Fibroblast of lung (primary cell): ENCODE data around the gene PHOSPHO2. TPM values are rescaled to one million over a fixed set of nuclear protein-coding genes. Genes with fewer than 3 reads are reported as not detected.

ENCODE experiments used
- DNase-seq, 2 donors: peaks; one replicate each; pipeline versions ENCODE4 v3.0.0 to v3.0.0-alpha.2; 2010; ENCODE audit warnings: low read depth in 2 of 2
- H2AFZ ChIP-seq: 2 replicates; pipeline ENCODE4 v1.5.1; 2012; ENCODE audit warnings: low read length, control low read depth, inconsistent platforms
- H3K27ac ChIP-seq: 2 replicates; pipeline ENCODE4 v1.5.1; 2011; ENCODE audit warnings: low read length, control low read depth; ENCODE audit not compliant: insufficient read depth
- H3K27me3 ChIP-seq: 2 replicates; pipeline ENCODE4 v1.5.1; 2011; ENCODE audit warnings: mild to moderate bottlenecking, low read length; ENCODE audit not compliant: control insufficient read depth, insufficient read depth
- H3K36me3 ChIP-seq: 2 replicates; pipeline ENCODE4 v1.5.1; 2011; ENCODE audit warnings: low read length; ENCODE audit not compliant: control insufficient read depth, insufficient read depth
- H3K4me1 ChIP-seq: 2 replicates; pipeline ENCODE4 v1.5.1; 2011; ENCODE audit warnings: low read length; ENCODE audit not compliant: control insufficient read depth, insufficient read depth; ENCODE audit errors: extremely low read depth
- H3K4me2 ChIP-seq: 2 replicates; pipeline ENCODE4 v1.5.1; 2011; ENCODE audit warnings: low read length, control low read depth; ENCODE audit not compliant: insufficient read depth; ENCODE audit errors: extremely low read depth
- H3K4me3 ChIP-seq, 4 experiments: fragments of 200-600 bp in 1 of 4; sonication (generic) in 1 of 4; replicated peaks in 1 of 4; 2 replicates each; pipeline ENCODE4 v1.5.1; 2011 to 2016; ENCODE audit warnings: low read length in 4 of 4, low read depth in 3 of 4, mild to moderate bottlenecking in 3 of 4, control low read depth in 2 of 4, inconsistent platforms in 1 of 4, mixed read lengths in 1 of 4; ENCODE audit not compliant: insufficient read depth in 1 of 4; ENCODE audit errors: control extremely low read depth in 1 of 4
- H3K79me2 ChIP-seq: 2 replicates; pipeline ENCODE4 v1.5.1; 2012; ENCODE audit warnings: mild to moderate bottlenecking, low read length, inconsistent platforms; ENCODE audit not compliant: control insufficient read depth, insufficient read depth
- H3K9ac ChIP-seq: 2 replicates; pipeline ENCODE4 v1.5.1; 2011; ENCODE audit warnings: mild to moderate bottlenecking, low read length, control low read depth; ENCODE audit not compliant: insufficient read depth
- H3K9me3 ChIP-seq: 2 replicates; pipeline ENCODE4 v1.5.1; 2012; ENCODE audit warnings: low read depth, low read length; ENCODE audit not compliant: control insufficient read depth, insufficient read depth
- H4K20me1 ChIP-seq: 2 replicates; pipeline ENCODE4 v1.5.1; 2011; ENCODE audit warnings: low read length; ENCODE audit not compliant: control insufficient read depth, insufficient read depth; ENCODE audit errors: extremely low read depth
- CTCF ChIP-seq, 2 donors: IDR thresholded peaks in 1 of 2; conservative IDR thresholded peaks in 1 of 2; 1 replicate in 1 of 2; 2 replicates in 1 of 2; pipeline ENCODE4 v1.5.1; 2011 to 2012; ENCODE audit warnings: low read length in 2 of 2, control low read depth in 1 of 2, inconsistent platforms in 1 of 2, low read depth in 1 of 2, mild to moderate bottlenecking in 1 of 2
- EZH2 ChIP-seq: IDR thresholded peaks from 2 replicates; pipeline ENCODE4 v1.5.1; 2012; ENCODE audit warnings: low read length, control low read depth, mild to moderate bottlenecking; ENCODE audit errors: missing control alignments
- polyA plus RNA-seq, 2 donors: library from polyadenylated mRNA; depleted of rRNA in 1 of 2; stranded (reverse) in 1 of 2; unstranded in 1 of 2; fragments of >200 nt; gene quantifications; 2 replicates each; pipeline ENCODE4 v1.2.1, GENCODE V29; 2011 to 2012; ENCODE audit warnings: missing spikeins in 1 of 2
- total RNA-seq: library from RNA; depleted of rRNA; stranded (reverse); fragments of >200 nt; gene quantifications from 2 replicates; pipeline ENCODE4 v1.2.1, GENCODE V29; 2014

The PHOSPHO2 gene
- total and polyA plus RNA-seq, 2 donors (not counting 1 experiment from before 2014, with no cell fraction given): 2.8 to 5.4 TPM

- H3K4me1 ChIP-seq: peaks cover 13% of the 10 kb centered on the region
- H3K79me2 ChIP-seq: no peaks in the 10 kb centered on the region
- no peaks in the 10 kb centered on the region for H3K9me3 ChIP-seq
- H3K27ac ChIP-seq: no peak overlapping the region
- no peak overlapping the region for H2AFZ ChIP-seq
- H3K36me3 ChIP-seq: no peaks in the 10 kb centered on the region
- no peaks in the 10 kb centered on the region for H3K27me3 ChIP-seq
- H3K4me2 ChIP-seq: no peak overlapping the region
- DNase-seq: no peak
- no peak for TF ChIP-seq EZH2
- no peak for TF ChIP-seq CTCF (conservative IDR thresholded peaks at IDR 0.05 in 1 of 2, IDR thresholded peaks at IDR 0.05 in 1 of 2; ENCODE audit: low read depth in 1 of 2, low read length in 2 of 2)
- H3K4me3 ChIP-seq: no peak overlapping the region
- no peak overlapping the region for H3K9ac ChIP-seq
- H4K20me1 ChIP-seq: no peaks in the 10 kb centered on the region
Measured at GRCh38 chr2:169711751-169712509, 17.7 kb downstream of the PHOSPHO2 start.

GRCh38 chr2:169712791-169713227 is 18.5 kb downstream of the PHOSPHO2 start:
- no peaks in the 10 kb centered on the region for H3K27me3 ChIP-seq
- no peaks in the 10 kb centered on the region for H3K79me2 ChIP-seq
- no peak overlapping the region for H3K9ac ChIP-seq
- H3K4me2 ChIP-seq: no peak overlapping the region
- no peak for TF ChIP-seq EZH2
- TF ChIP-seq CTCF (conservative IDR thresholded peaks at IDR 0.05 in 1 of 2, IDR thresholded peaks at IDR 0.05 in 1 of 2; ENCODE audit: low read depth in 1 of 2, low read length in 2 of 2): no peak
- H3K4me1 ChIP-seq: peaks cover 15% of the 10 kb centered on the region
- no peaks in the 10 kb centered on the region for H3K36me3 ChIP-seq
- H4K20me1 ChIP-seq: no peaks in the 10 kb centered on the region
- no peak overlapping the region for H3K4me3 ChIP-seq
- no peak overlapping the region for H3K27ac ChIP-seq
- H2AFZ ChIP-seq: no peak overlapping the region
- no peaks in the 10 kb centered on the region for H3K9me3 ChIP-seq
- no peak for DNase-seq

DNA sequence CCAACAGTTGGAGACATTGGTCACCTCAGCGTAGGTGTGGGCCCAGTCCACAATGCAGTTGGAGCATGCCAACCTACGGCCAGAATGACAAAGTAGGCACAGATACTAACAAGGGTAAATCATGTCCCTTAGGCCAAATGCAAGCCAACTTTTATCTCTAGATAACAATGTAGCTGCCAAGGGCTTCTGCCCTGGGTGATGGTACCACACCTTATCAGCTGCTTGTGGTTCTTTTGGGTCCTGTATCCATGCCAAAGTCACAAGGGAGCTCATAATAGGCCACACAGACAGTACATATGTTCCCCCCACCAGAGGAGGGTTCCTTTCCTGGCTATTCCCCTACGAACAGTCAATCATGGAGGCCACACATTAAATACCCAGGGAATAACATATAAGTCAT is 19.1 kb downstream of the PHOSPHO2 start:
- Histone ChIP-seq H3K36me3 (no peaks in the 10 kb centered on the region), H3K27me3 (no peaks in the 10 kb centered on the region), H3K9me3 (no peaks in the 10 kb centered on the region), H3K9ac (no peak overlapping the region), H3K79me2 (no peaks in the 10 kb centered on the region), H2AFZ (no peak overlapping the region), H3K27ac (no peak overlapping the region), H3K4me1 (peaks cover 15% of the 10 kb centered on the region), H3K4me3 (no peak overlapping the region), H4K20me1 (no peaks in the 10 kb centered on the region), H3K4me2 (no peak overlapping the region)
- no peak for DNase-seq
- no peak for TF ChIP-seq EZH2
- TF ChIP-seq CTCF (conservative IDR thresholded peaks at IDR 0.05 in 1 of 2, IDR thresholded peaks at IDR 0.05 in 1 of 2; ENCODE audit: low read depth in 1 of 2, low read length in 2 of 2): no peak
